ENCODE data around the gene MED9.

Gene MED9

GRCh38 chr17:17496189-17497064, 19.6 kb downstream of the MED9 start, which contains the start of gene RASD1 (continued):
- TF ChIP-seq MEIS1 (CRISPR knock-in tag; IDR thresholded peaks at IDR 0.05; ENCODE audit: borderline replicate concordance) (no peak), ZNF76 (tag by site-specific recombination; IDR thresholded peaks at IDR 0.05; ENCODE audit: borderline replicate concordance, low read depth) (0 out of 2 replicates have a peak, but pooled peaks have one; percentile 37), ZNF155 (tag by site-specific recombination; IDR thresholded peaks at IDR 0.05) (no peak), ZNF707 (tag by site-specific recombination; IDR thresholded peaks at IDR 0.05) (no peak), ELK4 (IDR thresholded peaks at IDR 0.05; ENCODE audit: borderline replicate concordance, low read depth, low read length) (no peak), ZBTB17 (tag by site-specific recombination; IDR thresholded peaks at IDR 0.05) (no peak), ZNF776 (tag by site-specific recombination; IDR thresholded peaks at IDR 0.05; ENCODE audit: borderline replicate concordance) (no peak), WT1 (tag by site-specific recombination; IDR thresholded peaks at IDR 0.05) (no peak), ZNF555 (tag by site-specific recombination; conservative IDR thresholded peaks at IDR 0.05) (no peak), ZNF449 (tag by site-specific recombination; IDR thresholded peaks at IDR 0.05) (peak; percentile 95), ZNF138 (tag by site-specific recombination; IDR thresholded peaks at IDR 0.05; ENCODE audit: borderline replicate concordance) (no peak), ZBTB44 (tag by site-specific recombination; IDR thresholded peaks at IDR 0.05) (no peak), ZBTB20 (tag by site-specific recombination; IDR thresholded peaks at IDR 0.05) (peak; percentile 53; the same call in 1 of the 2 replicates), REPIN1 (tag by site-specific recombination; IDR thresholded peaks at IDR 0.05; ENCODE audit: low read depth) (peak; percentile 43; the same call in 1 of the 2 replicates), ZNF585B (tag by site-specific recombination; IDR thresholded peaks at IDR 0.05) (no peak), ZNF354C (tag by site-specific recombination; IDR thresholded peaks at IDR 0.05; ENCODE audit: borderline replicate concordance, low read depth) (no peak), ZNF580 (tag by site-specific recombination; IDR thresholded peaks at IDR 0.05) (no peak), ZBTB8A (tag by site-specific recombination; IDR thresholded peaks at IDR 0.05) (peak; percentile 95), ZFP3 (tag by site-specific recombination; IDR thresholded peaks at IDR 0.05; ENCODE audit: low read depth) (0 out of 2 replicates have a peak, but pooled peaks have one; percentile 37), ZNF660 (tag by site-specific recombination; IDR thresholded peaks at IDR 0.05) (peak; percentile 70), ZFP37 (tag by site-specific recombination; IDR thresholded peaks at IDR 0.05) (no peak), ZNF623 (tag by site-specific recombination; IDR thresholded peaks at IDR 0.05) (no peak), ZNF521 (tag by site-specific recombination; IDR thresholded peaks at IDR 0.05) (no peak), BCL11B (tag by site-specific recombination; IDR thresholded peaks at IDR 0.05; ENCODE audit: low read depth) (0 out of 2 replicates have a peak, but pooled peaks have one; percentile 20), ZNF747 (tag by site-specific recombination; IDR thresholded peaks at IDR 0.05) (no peak), ZSCAN30 (tag by site-specific recombination; IDR thresholded peaks at IDR 0.05) (peak; percentile 89), ZNF214 (tag by site-specific recombination; IDR thresholded peaks at IDR 0.05; ENCODE audit: borderline replicate concordance) (no peak)
- TF ChIP-seq, protein P1, sequence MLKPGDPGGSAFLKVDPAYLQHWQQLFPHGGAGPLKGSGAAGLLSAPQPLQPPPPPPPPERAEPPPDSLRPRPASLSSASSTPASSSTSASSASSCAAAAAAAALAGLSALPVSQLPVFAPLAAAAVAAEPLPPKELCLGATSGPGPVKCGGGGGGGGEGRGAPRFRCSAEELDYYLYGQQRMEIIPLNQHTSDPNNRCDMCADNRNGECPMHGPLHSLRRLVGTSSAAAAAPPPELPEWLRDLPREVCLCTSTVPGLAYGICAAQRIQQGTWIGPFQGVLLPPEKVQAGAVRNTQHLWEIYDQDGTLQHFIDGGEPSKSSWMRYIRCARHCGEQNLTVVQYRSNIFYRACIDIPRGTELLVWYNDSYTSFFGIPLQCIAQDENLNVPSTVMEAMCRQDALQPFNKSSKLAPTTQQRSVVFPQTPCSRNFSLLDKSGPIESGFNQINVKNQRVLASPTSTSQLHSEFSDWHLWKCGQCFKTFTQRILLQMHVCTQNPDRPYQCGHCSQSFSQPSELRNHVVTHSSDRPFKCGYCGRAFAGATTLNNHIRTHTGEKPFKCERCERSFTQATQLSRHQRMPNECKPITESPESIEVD (tag by site-specific recombination; IDR thresholded peaks at IDR 0.05) = no peak
- TF ChIP-seq, protein P2, sequence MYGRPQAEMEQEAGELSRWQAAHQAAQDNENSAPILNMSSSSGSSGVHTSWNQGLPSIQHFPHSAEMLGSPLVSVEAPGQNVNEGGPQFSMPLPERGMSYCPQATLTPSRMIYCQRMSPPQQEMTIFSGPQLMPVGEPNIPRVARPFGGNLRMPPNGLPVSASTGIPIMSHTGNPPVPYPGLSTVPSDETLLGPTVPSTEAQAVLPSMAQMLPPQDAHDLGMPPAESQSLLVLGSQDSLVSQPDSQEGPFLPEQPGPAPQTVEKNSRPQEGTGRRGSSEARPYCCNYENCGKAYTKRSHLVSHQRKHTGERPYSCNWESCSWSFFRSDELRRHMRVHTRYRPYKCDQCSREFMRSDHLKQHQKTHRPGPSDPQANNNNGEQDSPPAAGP (tag by site-specific recombination; IDR thresholded peaks at IDR 0.05) = no peak; the same call in 1 of the 2 replicates
- TF ChIP-seq, protein P3, sequence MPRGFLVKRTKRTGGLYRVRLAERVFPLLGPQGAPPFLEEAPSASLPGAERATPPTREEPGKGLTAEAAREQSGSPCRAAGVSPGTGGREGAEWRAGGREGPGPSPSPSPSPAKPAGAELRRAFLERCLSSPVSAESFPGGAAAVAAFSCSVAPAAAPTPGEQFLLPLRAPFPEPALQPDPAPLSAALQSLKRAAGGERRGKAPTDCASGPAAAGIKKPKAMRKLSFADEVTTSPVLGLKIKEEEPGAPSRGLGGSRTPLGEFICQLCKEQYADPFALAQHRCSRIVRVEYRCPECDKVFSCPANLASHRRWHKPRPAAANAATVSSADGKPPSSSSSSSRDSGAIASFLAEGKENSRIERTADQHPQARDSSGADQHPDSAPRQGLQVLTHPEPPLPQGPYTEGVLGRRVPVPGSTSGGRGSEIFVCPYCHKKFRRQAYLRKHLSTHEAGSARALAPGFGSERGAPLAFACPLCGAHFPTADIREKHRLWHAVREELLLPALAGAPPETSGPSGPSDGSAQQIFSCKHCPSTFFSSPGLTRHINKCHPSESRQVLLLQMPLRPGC (tag by site-specific recombination; IDR thresholded peaks at IDR 0.05) = no peak
